DMS 273 treated with DMSO at 0.1 percent for 48 hours (cell line): Measurements from ENCODE around the gene ANKS4B.
"Not testable (repeated sequence)": the region's sequence is repeated elsewhere in the genome, so short reads cannot be mapped to it uniquely, and the experiment has no call there.

ENCODE experiments used
- DNase-seq: peaks from one replicate; lab custom pipeline; 2025; lab: John Stamatoyannopoulos, UW

ANKS4B gene

GRCh38 chr16:21233521-21234150, at the start of gene ANKS4B:
Gene ANKS4B, plus strand, starts transcription at chr16:21233699. Its CDS starts 39 bp downstream, at chr16:21233738.
- no peak for DNase-seq

GRCh38 chr16:21183995-21184394, 49.5 kb upstream of the ANKS4B start:
- DNase-seq, result no peak

- no peak for DNase-seq
Observed at GRCh38 chr16:21184834-21185233, 48.7 kb upstream of the ANKS4B start.

- DNase-seq, result no peak
Observed at GRCh38 chr16:21185659-21186325, 47.7 kb upstream of the ANKS4B start.

GRCh38 chr16:21186326-21186691, 47.2 kb upstream of the ANKS4B start:
- no peak for DNase-seq

- no peak for DNase-seq
Observed at GRCh38 chr16:21189311-21189710, 44.2 kb upstream of the ANKS4B start.

- no peak for DNase-seq
Observed at GRCh38 chr16:21190013-21190412, 43.5 kb upstream of the ANKS4B start.

GRCh38 chr16:21190599-21190998, 42.9 kb upstream of the ANKS4B start:
- no peak for DNase-seq

- DNase-seq, result no peak
Observed at GRCh38 chr16:21192991-21193390, 40.5 kb upstream of the ANKS4B start.

- DNase-seq, result no peak
Observed at GRCh38 chr16:21194771-21195301, 38.7 kb upstream of the ANKS4B start.

- DNase-seq, result not testable (repeated sequence)
Observed at GRCh38 chr16:21195330-21195729, 38.2 kb upstream of the ANKS4B start.

GRCh38 chr16:21197112-21197511, 36.4 kb upstream of the ANKS4B start:
- DNase-seq, result no peak

- no peak for DNase-seq
Observed at GRCh38 chr16:21197621-21198020, 35.9 kb upstream of the ANKS4B start.

GRCh38 chr16:21199607-21200218, 33.8 kb upstream of the ANKS4B start:
- DNase-seq, result no peak

- no peak for DNase-seq
Observed at GRCh38 chr16:21203155-21203797, 30.2 kb upstream of the ANKS4B start.

- no peak for DNase-seq
Observed at GRCh38 chr16:21205303-21205702, 28.2 kb upstream of the ANKS4B start.

- DNase-seq, result no peak
Observed at GRCh38 chr16:21206550-21206949, 26.9 kb upstream of the ANKS4B start.

- no peak for DNase-seq
Observed at GRCh38 chr16:21208446-21209230, 24.9 kb upstream of the ANKS4B start.

- no peak for DNase-seq
Observed at GRCh38 chr16:21211486-21211885, 22.0 kb upstream of the ANKS4B start, which contains the start of gene ZP2. Gene ZP2, minus strand, starts transcription at chr16:21211574. Its CDS starts 27 bp downstream, at chr16:21211547.

- DNase-seq, result no peak
Observed at GRCh38 chr16:21214086-21214485, 19.4 kb upstream of the ANKS4B start.

GRCh38 chr16:21217121-21217520, 16.4 kb upstream of the ANKS4B start:
- no peak for DNase-seq

GRCh38 chr16:21218153-21218552, 15.3 kb upstream of the ANKS4B start:
- no peak for DNase-seq
